ENCODE measurements around the gene PPP2R2C. TPM values are rescaled to one million over a fixed set of nuclear protein-coding genes. Genes with fewer than 3 reads are reported as not detected.

PPP2R2C gene
- total and polyA plus RNA-seq, 10 of the 15 experiments (the other 5 are each of a cell fraction or from before 2014, with no cell fraction given): 0.13 to 0.15 TPM; not detected in 8

DNA sequence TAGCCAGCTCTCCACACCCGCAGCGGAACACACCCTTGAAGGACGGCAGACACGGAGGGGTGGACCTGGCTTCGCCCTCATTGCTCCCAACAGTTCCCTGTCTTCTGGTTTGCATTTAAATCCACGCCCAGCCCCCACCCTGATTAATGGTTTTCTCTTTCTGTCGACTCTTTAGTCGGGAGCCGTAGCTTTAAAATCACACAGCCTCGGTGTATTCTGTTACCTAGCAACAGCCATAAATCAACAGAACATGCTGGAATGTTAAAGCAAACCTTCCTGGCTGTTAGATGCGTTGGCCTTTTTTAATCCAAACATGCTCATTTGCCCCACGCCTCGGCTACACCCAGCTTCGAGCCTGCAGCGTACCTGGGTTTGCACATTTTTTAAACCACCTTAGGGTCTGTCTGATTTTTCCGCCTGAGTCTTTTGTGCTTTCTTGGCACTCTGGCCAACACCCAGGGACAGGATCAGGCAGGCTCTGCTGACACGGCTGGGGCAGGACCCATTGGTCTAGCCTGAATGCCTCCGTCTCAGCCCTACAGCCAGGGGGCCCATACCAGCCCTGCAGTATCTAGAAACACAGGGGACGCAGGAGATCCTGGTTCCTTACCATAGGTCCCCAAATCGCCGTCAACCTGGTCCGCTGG, 21.4 kb upstream of the PPP2R2C start:
- H3K9ac ChIP-seq (ENCODE audit: control insufficient read depth, insufficient read depth, low read length): no peak overlapping the region

GRCh38 chr4:6492861-6493657, 20.6 kb upstream of the PPP2R2C start:
- 39% methylated on average over 13 of the region's 13 CpGs for WGBS (ENCODE audit: insufficient coverage, insufficient replicate concordance, low lambda C conversion rate, missing lambda C conversion rate)
- BruUV-seq (replicated peaks): no TSS peak
- ChIA-PET POLR2A (no interaction called here), SMC1A (ENCODE audit: uncharacterized antibody, unreplicated experiment) (no interaction called here), RAD21 (ENCODE audit: unreplicated experiment) (no interaction called here), CTCF (no interaction called here)
- in situ Hi-C loops (cut with MboI): no loop called here
- ATAC-seq (no peak), FAIRE-seq (no peak), DNase-seq (ENCODE audit: low read depth, low spot score) (no peak)
- intact Hi-C loops (cut with micrococcal nuclease; ENCODE audit: unreplicated experiment): no loop called here
- H3K79me2 ChIP-seq (ENCODE audit: control insufficient read depth, insufficient read depth, low read length): no peaks in the 10 kb centered on the region
- no peak for TF ChIP-seq PAX5 (IDR thresholded peaks at IDR 0.05; ENCODE audit: borderline replicate concordance, low read depth, low read length)
- H3K27me3 ChIP-seq (replicated peaks in 1 of 2; ENCODE audit: control insufficient read depth in 2 of 2, insufficient read depth in 2 of 2, low read length in 1 of 2): peaks cover 0 to 2% of the 10 kb centered on the region in 2 experiments; a peak in 2 of 4 replicates
- no peak overlapping the region for H3K27ac ChIP-seq (ENCODE audit: control insufficient read depth, insufficient read depth)
- no peaks in the 10 kb centered on the region for H4K20me1 ChIP-seq (ENCODE audit: control insufficient read depth, insufficient read depth)
- H3K36me3 ChIP-seq (ENCODE audit: control insufficient read depth in 2 of 2, insufficient read depth in 2 of 2, low read length in 1 of 2): no peaks in the 10 kb centered on the region
- no peaks in the 10 kb centered on the region for H3K4me1 ChIP-seq (ENCODE audit: control insufficient read depth, insufficient read depth, low read length)
- H3K4me3 ChIP-seq: no peak overlapping the region
- no peak overlapping the region for H3K9ac ChIP-seq (ENCODE audit: control insufficient read depth, insufficient read depth, low read length)
- no peak overlapping the region for H2AFZ ChIP-seq (ENCODE audit: control insufficient read depth, low read depth, low read length)
- H3K9me3 ChIP-seq (replicated peaks; ENCODE audit: control insufficient read depth, insufficient read depth, low read length): no peaks in the 10 kb centered on the region; the same call in 2 of the 3 replicates
- no peak overlapping the region for H3K4me2 ChIP-seq (ENCODE audit: control insufficient read depth, insufficient read depth)

More for the DNA sequence above, 21.4 kb upstream of the PPP2R2C start:
- FAIRE-seq: no peak
- ATAC-seq: no peak
- H3K4me2 ChIP-seq (ENCODE audit: control insufficient read depth, insufficient read depth): no peak overlapping the region
- H3K36me3 ChIP-seq (ENCODE audit: control insufficient read depth in 2 of 2, insufficient read depth in 2 of 2, low read length in 1 of 2): no peaks in the 10 kb centered on the region
- H3K27me3 ChIP-seq (replicated peaks in 1 of 2; ENCODE audit: control insufficient read depth in 2 of 2, insufficient read depth in 2 of 2, low read length in 1 of 2): peaks cover 0 to 2% of the 10 kb centered on the region in 2 experiments; a peak in 2 of 4 replicates
- no peak for TF ChIP-seq POLR2AphosphoS5 (IDR thresholded peaks at IDR 0.05; ENCODE audit: low read length)
- no peak for TF ChIP-seq FOXM1 (IDR thresholded peaks at IDR 0.05; ENCODE audit: low read depth, low read length)
- TF ChIP-seq ASH2L (IDR thresholded peaks at IDR 0.05; ENCODE audit: borderline replicate concordance, low read depth): no peak
- no peak for TF ChIP-seq EGR1 (IDR thresholded peaks at IDR 0.05; ENCODE audit: borderline replicate concordance in 1 of 2, low read depth in 2 of 2, low read length in 2 of 2)
- no peak for TF ChIP-seq SMAD5 (IDR thresholded peaks at IDR 0.05; ENCODE audit: low read depth)
- TF ChIP-seq MXI1 (IDR thresholded peaks at IDR 0.05; ENCODE audit: low read depth, low read length): no peak
- TF ChIP-seq LARP7 (IDR thresholded peaks at IDR 0.05): no peak
- TF ChIP-seq YBX1 (IDR thresholded peaks at IDR 0.05): no peak
- TF ChIP-seq ZNF622 (IDR thresholded peaks at IDR 0.05): no peak
- TF ChIP-seq NR2F1 (conservative IDR thresholded peaks at IDR 0.05): no peak
- no peak for TF ChIP-seq TCF12 (IDR thresholded peaks at IDR 0.05; ENCODE audit: low read depth, low read length)
- TF ChIP-seq NBN (IDR thresholded peaks at IDR 0.05): no peak
- no peak for TF ChIP-seq CREM (IDR thresholded peaks at IDR 0.05; ENCODE audit: low read depth)
- TF ChIP-seq BCL11A (IDR thresholded peaks at IDR 0.05; ENCODE audit: low read depth, low read length): no peak
- no peak overlapping the region for H3K4me3 ChIP-seq
- no peaks in the 10 kb centered on the region for H3K79me2 ChIP-seq (ENCODE audit: control insufficient read depth, insufficient read depth, low read length)
- POLR2A ChIA-PET: no interaction called here
- no peak overlapping the region for H3K27ac ChIP-seq (ENCODE audit: control insufficient read depth, insufficient read depth)
- H3K4me1 ChIP-seq (ENCODE audit: control insufficient read depth, insufficient read depth, low read length): no peaks in the 10 kb centered on the region
- SMC1A ChIA-PET (ENCODE audit: uncharacterized antibody, unreplicated experiment): no interaction called here
- CTCF ChIA-PET: no interaction called here
- intact Hi-C loops (cut with micrococcal nuclease; ENCODE audit: unreplicated experiment) (no loop called here), in situ Hi-C loops (cut with MboI) (no loop called here)
- H3K9me3 ChIP-seq (replicated peaks; ENCODE audit: control insufficient read depth, insufficient read depth, low read length): no peaks in the 10 kb centered on the region; the same call in 2 of the 3 replicates
- RAD21 ChIA-PET (ENCODE audit: unreplicated experiment): no interaction called here
- BruUV-seq (replicated peaks): no TSS peak
- no peaks in the 10 kb centered on the region for H4K20me1 ChIP-seq (ENCODE audit: control insufficient read depth, insufficient read depth)
- no peak overlapping the region for H2AFZ ChIP-seq (ENCODE audit: control insufficient read depth, low read depth, low read length)
- no peak for DNase-seq (ENCODE audit: low read depth, low spot score)
- WGBS (ENCODE audit: insufficient coverage, insufficient replicate concordance, low lambda C conversion rate, missing lambda C conversion rate): 38% methylated on average over 22 of the region's 22 CpGs

Measured in GM12878 (cell line).